Calu3 (cell line): Measurements from ENCODE around the gene DTNB. TPM values are rescaled to one million over a fixed set of nuclear protein-coding genes. Genes with fewer than 3 reads are reported as not detected.
"Not testable (repeated sequence)": the region's sequence is repeated elsewhere in the genome, so short reads cannot be mapped to it uniquely, and the experiment has no call there.

ENCODE experiments used
- BruUV-seq: library from RNA; stranded (reverse); fragments of 400-500 nt; replicated peaks from 2 replicates; lab custom pipeline; 2021; lab: Mats Ljungman, UMichigan
- CTCF ChIA-PET: fragments of 300-600 bp; sonication (Branson Sonifier 250); formaldehyde crosslinking; loops from one replicate; lab custom pipeline; 2022; ENCODE audit warnings: antibody characterized with exemption; lab: Charles Lee
- DNase-seq: peaks from one replicate; pipeline ENCODE4 v3.0.0; 2022
- H3K27ac Mint-ChIP-seq: one replicate; pipeline ENCODE4 v1.8.0; 2022; ENCODE audit warnings: mixed read lengths; ENCODE audit not compliant: unreplicated experiment
- H3K27me3 Mint-ChIP-seq: one replicate; pipeline ENCODE4 v1.8.0; 2022; ENCODE audit warnings: mixed read lengths; ENCODE audit not compliant: unreplicated experiment
- H3K36me3 Mint-ChIP-seq: one replicate; pipeline ENCODE4 v1.8.0; 2022; ENCODE audit warnings: mild to moderate bottlenecking, moderate library complexity, mixed read lengths; ENCODE audit not compliant: insufficient read depth, unreplicated experiment
- H3K4me1 Mint-ChIP-seq: one replicate; pipeline ENCODE4 v1.8.0; 2022; ENCODE audit warnings: mild to moderate bottlenecking, low read depth, mixed read lengths; ENCODE audit not compliant: unreplicated experiment
- H3K4me3 Mint-ChIP-seq: one replicate; pipeline ENCODE4 v1.8.0; 2022; ENCODE audit warnings: mild to moderate bottlenecking, low read depth, moderate library complexity, mixed read lengths; ENCODE audit not compliant: unreplicated experiment
- H3K9me3 Mint-ChIP-seq: one replicate; pipeline ENCODE4 v1.8.0; 2022; ENCODE audit warnings: low read depth, mixed read lengths; ENCODE audit not compliant: unreplicated experiment
- intact Hi-C: fragments of 100-400 bp; cut with micrococcal nuclease; formaldehyde crosslinking; loops from one replicate; pipeline ENCODE4 v1.10.0; 2022; ENCODE audit not compliant: unreplicated experiment
- total RNA-seq: library from RNA; stranded (reverse); gene quantifications from 2 replicates; pipeline ENCODE4 v1.2.3, GENCODE V29; 2022
- TF ChIP-seq, protein P1 (sequence below): fragments of 200-600 bp; IDR thresholded peaks from one replicate; pipeline ENCODE4 v1.8.0; 2022; ENCODE audit warnings: antibody characterized with exemption; ENCODE audit not compliant: unreplicated experiment

The DTNB gene
- total RNA-seq, 1 experiment from 2014 or later, result 27.3 TPM

DNA sequence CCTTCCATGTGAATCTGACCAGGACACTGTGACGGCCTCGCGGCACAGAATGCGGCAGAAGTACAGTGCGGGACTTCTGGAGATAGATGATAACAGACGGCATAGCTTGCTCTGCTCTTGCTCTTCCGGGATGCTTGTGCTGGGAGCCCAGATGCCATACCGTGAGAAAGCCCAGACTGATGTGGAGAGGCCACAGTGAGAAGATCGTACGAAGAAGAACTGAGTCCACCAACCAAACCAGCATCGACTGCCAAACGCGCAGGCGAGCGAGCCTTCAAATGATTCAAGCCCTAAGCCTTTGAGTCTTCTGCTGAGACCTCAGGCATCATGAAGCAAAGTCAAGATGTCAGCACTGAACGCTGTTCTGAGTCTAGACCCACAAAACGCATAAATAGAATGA lies 33.7 kb downstream of the DTNB start:
- H3K27me3 Mint-ChIP-seq, result no peaks in the 10 kb centered on the region
- no peak overlapping the region for H3K4me3 Mint-ChIP-seq
- intact Hi-C loops, result no loop called here
- no TSS peak for BruUV-seq
- H3K9me3 Mint-ChIP-seq, result no peaks in the 10 kb centered on the region
- no peaks in the 10 kb centered on the region for H3K4me1 Mint-ChIP-seq
- no peaks in the 10 kb centered on the region for H3K36me3 Mint-ChIP-seq
- TF ChIP-seq, protein P1, sequence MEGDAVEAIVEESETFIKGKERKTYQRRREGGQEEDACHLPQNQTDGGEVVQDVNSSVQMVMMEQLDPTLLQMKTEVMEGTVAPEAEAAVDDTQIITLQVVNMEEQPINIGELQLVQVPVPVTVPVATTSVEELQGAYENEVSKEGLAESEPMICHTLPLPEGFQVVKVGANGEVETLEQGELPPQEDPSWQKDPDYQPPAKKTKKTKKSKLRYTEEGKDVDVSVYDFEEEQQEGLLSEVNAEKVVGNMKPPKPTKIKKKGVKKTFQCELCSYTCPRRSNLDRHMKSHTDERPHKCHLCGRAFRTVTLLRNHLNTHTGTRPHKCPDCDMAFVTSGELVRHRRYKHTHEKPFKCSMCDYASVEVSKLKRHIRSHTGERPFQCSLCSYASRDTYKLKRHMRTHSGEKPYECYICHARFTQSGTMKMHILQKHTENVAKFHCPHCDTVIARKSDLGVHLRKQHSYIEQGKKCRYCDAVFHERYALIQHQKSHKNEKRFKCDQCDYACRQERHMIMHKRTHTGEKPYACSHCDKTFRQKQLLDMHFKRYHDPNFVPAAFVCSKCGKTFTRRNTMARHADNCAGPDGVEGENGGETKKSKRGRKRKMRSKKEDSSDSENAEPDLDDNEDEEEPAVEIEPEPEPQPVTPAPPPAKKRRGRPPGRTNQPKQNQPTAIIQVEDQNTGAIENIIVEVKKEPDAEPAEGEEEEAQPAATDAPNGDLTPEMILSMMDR, result no peak
- no peak for DNase-seq
- CTCF ChIA-PET, result no interaction called here
- H3K27ac Mint-ChIP-seq, result no peak overlapping the region

DNA sequence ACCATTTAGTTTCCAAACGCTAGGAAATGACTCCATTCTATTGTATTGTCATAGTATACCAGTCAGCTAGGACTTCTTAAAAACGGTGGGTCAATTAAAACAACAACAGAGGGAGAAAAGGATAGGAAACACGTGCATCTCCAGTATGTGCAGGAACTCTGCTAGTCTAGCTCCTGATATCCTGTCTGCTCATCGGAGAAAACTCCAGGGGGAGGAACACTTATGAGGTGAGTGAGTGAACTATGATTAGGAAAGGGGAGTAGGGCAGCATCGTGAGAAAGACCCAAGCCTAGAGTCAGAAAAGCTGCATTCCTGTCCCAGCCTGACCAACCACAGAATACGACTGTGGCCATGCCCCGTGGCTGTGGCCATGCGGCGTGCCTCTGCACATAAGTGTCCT lies 34.2 kb downstream of the DTNB start:
- no peak overlapping the region for H3K4me3 Mint-ChIP-seq
- DNase-seq, result no peak
- no peaks in the 10 kb centered on the region for H3K36me3 Mint-ChIP-seq
- no peaks in the 10 kb centered on the region for H3K9me3 Mint-ChIP-seq
- no peaks in the 10 kb centered on the region for H3K4me1 Mint-ChIP-seq
- BruUV-seq, result no TSS peak
- CTCF ChIA-PET, result no interaction called here
- no peak overlapping the region for H3K27ac Mint-ChIP-seq
- TF ChIP-seq, protein P1, result no peak
- H3K27me3 Mint-ChIP-seq, result no peaks in the 10 kb centered on the region
- intact Hi-C loops, result no loop called here

DNA sequence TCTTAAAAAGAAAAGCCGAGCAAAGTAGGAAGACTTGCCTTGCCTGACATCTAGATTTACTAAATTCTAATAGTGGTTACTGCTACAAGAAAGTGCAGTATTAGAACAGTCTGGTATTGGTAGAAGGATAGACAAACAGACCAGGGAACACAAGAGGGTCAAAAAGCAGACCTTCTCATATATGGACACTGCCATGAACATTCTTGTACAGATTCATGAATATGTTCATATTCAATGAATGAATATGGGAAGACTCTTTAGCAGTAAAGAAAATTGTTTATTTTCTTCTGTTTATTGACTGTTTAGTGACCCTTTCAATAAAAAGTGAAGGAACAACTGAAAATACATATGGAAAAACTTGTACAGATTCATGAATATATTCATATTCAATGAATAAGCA lies 37.6 kb downstream of the DTNB start:
- CTCF ChIA-PET, result no interaction called here
- Mint-ChIP-seq H3K9me3 (no peaks in the 10 kb centered on the region), H3K27me3 (no peaks in the 10 kb centered on the region), H3K4me3 (no peak overlapping the region), H3K36me3 (no peaks in the 10 kb centered on the region), H3K4me1 (no peaks in the 10 kb centered on the region), H3K27ac (no peak overlapping the region)
- no peak for DNase-seq
- intact Hi-C loops, result no loop called here
- TF ChIP-seq, protein P1, result no peak
- BruUV-seq, result no TSS peak

DNA sequence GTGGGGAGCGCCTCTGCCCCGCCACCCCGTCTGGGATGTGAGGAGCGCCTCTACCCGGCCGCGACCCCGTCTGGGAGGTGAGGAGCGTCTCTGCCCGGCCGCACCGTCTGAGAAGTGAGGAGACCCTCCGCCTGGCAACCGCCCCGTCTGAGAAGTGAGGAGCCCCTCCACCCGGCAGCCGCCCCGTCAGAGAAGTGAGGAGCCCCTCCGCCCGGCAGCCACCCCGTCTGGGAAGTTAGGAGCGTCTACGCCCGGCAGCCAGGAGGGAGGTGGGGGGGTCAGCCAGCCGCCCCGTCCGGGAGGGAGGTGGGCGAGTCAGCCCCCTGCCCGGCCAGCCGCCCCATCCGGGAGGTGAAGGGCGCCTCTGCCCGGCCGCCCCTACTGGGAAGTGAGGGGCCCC lies 39.6 kb downstream of the DTNB start:
- DNase-seq, H3K4me3 Mint-ChIP-seq, intact Hi-C loops, H3K4me1 Mint-ChIP-seq, H3K9me3 Mint-ChIP-seq, H3K27ac Mint-ChIP-seq, H3K27me3 Mint-ChIP-seq, BruUV-seq, H3K36me3 Mint-ChIP-seq, CTCF ChIA-PET: not testable (repeated sequence)

DNA sequence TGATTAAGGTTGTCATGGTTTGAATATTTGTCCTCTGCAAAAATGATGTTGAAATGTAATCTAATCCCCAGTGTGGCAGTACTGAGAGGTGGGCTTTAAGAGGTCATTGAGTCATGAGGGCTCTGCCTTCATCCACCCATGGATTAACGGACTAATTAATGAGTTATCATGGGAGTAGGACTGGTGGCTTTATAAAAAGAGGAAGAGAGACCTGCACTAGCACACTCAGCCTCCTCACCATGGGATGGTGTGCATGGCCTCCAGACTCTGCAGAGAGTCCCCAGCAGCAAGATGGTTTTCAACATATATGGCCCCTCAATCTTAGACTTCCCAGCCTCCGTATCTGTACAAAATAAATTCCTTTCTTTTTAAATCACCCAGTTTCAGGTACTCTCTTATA lies 41.0 kb downstream of the DTNB start:
- Mint-ChIP-seq H3K27me3 (no peaks in the 10 kb centered on the region), H3K9me3 (no peaks in the 10 kb centered on the region), H3K4me3 (no peak overlapping the region), H3K27ac (no peak overlapping the region), H3K36me3 (no peaks in the 10 kb centered on the region), H3K4me1 (no peaks in the 10 kb centered on the region)
- CTCF ChIA-PET, result no interaction called here
- TF ChIP-seq, protein P1, result no peak
- no peak for DNase-seq
- no TSS peak for BruUV-seq
- intact Hi-C loops, result no loop called here
